NCI-H345 treated with DMSO at 0.1 percent for 48 hours (cell line): ENCODE data around the gene UBE2L5.

Source experiments
- DNase-seq: peaks from one replicate; lab custom pipeline; 2025; ENCODE audit not compliant: unreplicated experiment; lab: John Stamatoyannopoulos, UW

UBE2L5 gene

DNA sequence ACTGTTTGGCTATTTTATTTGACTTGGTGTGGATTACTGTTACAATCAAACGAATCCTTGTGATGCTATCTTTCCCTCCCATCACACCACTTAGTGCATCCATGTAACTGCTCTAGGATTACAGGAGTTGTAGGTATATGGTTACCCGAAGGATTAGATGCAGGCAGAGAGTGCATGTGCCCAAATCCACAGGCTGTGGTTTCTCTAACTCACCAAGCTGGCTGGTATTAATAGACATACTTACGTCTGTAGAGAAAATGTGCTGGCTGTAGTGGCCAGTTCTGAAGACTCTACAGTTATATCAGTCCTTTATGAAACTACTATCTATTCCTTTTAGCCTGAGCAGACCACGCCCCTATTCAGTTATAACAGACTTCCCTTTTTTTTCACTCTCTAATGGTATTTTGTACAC lies 44.6 kb downstream of the UBE2L5 start:
- DNase-seq: no peak

DNA sequence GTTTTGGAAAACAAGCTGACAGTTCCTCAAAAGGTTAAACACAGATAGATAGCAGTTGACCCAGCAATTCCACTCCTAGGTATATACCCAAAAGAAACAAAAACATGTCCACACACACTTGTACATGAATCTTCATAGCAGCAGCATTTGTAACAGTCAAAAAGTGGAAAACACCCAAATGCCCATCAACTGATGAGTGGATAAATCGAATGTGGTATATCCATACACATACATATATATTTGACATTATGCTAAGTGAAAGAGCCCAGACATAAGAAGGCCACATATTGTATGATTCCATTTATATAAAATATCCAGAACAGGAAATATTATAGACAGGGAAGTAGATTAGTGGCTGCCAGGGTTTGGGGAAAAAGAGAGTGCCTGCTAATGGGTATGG lies 51.4 kb downstream of the UBE2L5 start:
- DNase-seq: no peak

DNA sequence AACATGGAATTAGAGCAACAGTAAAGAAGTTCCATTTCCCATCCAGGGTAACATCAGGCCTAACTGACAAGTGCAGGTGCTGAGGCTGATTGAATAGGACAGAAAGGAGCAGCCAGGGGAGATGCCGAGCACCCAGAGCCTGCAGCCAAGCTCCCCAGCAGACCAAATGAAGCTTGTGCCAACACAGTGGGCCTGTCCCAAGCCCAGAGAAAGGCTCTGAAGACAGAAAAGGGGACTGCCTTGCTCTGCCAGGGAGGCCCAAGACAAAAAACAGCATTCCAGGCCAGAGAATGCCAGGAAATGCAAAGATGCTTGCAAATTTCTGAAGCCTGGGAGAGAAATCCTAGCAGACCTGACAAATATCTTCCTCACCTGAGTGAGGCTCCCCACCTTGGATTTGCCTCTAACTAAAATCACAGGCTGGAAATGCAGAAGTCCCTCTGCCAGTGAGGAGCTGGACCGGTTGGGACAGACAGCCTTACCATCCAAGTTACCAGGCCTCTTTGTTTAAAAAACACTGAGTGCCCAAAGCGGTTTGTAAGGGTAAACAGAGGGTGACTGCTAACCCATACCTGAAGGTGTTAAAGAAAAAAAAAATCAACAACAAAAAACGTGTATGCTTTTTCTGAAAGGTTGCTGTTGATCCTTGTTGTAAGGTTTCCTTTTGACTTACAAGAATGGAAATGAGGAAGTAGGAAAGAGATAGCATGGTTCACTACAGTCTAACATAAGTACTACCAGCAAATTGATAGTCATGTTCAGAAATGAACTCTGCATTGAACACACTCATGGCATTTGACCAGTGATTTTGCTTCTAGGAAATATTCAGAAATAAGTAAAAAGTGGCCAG lies 55.3 kb downstream of the UBE2L5 start:
- no peak for DNase-seq
